ENCODE measurements around the gene ALPP. TPM values are rescaled to one million over a fixed set of nuclear protein-coding genes. Genes with fewer than 3 reads are reported as not detected.
A peak's percentile ranks its signal among the peaks of the same experiment; 100 is the strongest.
"Not testable (repeated sequence)": the region's sequence is repeated elsewhere in the genome, so short reads cannot be mapped to it uniquely, and the experiment has no call there.

Gene ALPP
- total RNA-seq, 1 donor from 2014 or later: not detected

DNA sequence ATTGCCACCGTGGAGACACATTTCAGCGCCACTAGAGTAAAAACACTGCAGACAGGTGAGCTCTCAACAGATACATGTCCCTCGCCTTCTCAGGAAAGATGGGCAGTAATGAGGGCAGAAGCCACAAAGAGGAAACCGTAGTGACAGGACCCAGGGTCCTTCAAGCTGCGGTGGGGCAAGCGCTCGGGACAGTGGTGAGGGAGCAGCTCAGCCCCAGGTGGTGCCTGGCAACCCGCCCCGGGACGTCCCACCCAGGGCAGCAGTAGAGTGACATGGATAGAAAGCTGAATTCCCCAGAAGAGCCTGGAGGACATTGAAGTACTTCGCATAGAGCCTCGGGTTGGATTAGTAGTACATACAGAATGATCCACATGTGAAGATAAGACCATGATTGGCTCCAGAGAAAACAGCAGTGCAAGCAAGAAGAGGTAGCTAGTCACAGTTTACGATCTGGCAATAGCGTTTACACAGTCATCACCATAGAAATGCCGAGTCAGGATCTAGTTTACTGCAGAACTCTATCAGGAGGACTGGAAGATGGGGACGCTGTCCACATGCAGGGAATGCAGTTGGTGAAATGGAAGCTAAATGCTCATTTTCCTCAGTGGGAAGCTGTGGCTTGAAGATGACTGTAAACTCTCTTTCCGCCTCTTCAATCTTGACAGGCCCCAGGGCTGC lies 37.4 kb upstream of the ALPP start:
- no peak for DNase-seq (ENCODE audit: low spot score)

DNA sequence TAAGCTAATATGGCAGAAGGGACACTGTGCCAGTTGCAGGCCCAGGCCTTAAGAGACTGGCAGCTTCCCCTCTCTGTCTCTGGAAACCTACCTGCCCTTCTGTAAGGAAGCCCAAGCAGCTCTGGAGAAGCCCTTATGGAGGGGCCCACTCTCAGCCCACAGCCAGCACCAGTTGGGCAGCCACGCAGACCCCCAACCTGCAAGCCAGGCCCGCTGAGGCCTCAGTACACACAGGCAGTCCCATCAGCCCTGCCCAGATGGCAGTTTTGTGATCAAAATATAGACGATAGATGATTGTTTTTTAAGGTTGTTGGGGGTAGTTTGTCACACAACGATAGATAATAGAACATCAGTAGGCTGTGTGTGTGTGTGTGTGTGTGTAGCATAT lies 36.8 kb upstream of the ALPP start:
- DNase-seq (ENCODE audit: low spot score): no peak

DNA sequence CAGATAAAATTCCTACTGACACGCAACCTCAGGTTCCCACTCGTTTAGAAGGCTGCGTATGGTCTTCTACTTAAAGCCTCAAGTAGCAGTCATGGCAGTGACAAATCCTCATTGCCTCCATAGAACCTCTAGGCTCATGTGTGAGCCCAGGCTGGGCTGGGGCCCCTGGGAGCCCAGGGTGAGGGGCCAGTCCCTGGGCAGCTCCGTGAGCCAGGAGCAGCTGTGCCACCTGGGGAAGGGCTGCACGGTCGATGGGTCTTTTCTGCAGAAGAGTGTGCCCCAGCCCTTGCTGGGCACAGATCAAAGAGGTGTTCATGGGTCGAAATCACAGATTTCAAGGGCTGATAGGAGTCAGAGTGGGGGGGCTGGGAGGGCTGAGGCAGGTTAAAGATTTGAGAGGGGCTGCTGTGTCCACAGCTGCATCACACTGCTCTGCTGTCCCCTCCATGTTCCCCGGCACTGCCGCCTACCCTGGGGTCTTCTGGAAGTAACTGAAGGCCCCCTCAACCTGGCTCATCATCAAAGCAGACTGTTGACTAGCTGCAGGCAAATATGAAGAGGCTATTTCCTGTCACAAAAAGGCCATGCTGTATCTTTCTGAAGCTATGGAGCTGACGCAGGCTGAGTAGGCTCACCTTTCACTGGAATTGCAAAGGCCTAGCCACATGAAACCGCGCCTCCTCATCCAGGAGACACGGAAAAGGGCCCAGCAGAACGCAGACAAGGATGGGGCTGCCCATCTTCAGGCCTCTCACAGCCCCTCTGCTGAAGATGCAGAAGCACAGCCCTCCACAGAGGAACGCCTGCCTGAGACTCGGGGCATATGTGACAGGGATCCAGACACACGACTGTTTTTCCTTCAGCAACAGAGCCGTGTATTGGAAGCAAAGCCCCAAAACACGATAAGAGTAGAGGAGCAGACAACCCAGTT lies 35.7 kb upstream of the ALPP start:
- DNase-seq (ENCODE audit: low spot score): no peak

DNA sequence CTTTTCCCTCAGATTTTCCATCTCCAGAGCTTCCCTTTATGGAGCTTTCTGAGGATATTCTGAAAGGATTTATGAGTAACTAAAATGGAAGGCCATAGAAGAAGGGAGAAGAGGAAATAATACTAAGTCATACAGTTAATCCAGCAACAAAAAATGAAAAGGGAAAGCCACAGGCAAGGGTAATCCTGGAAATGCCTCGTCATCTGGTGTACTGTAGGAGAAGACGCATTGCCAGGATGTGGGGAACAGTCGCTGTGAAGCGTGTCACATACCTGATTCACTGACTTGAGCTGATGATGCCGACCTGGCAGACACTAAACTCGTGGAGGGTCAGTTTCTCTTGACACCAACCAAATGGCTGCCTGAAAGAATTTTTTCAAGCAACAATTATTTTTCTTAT lies 34.7 kb upstream of the ALPP start:
- no peak for DNase-seq (ENCODE audit: low spot score)

DNA sequence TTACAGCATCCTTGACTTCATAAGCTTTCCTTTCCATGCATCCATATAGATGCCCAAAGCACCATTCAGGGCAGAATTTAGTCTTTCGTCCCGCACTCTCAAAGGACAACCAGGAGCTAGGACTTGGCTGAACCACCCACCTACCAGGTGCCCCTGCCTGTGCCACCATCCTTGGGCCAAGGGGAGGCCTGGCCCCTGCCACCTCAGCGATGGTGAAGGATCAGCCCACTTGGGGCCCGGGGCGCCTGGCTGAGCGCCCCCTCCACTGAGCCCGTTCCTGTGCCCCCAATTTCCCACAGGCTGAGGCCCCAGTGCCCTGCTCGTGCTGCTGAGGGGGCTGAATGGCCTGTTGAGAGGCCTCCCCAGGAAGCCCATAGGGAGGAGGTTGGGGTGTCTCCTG lies 33.3 kb upstream of the ALPP start:
- DNase-seq (ENCODE audit: low spot score): no peak

DNA sequence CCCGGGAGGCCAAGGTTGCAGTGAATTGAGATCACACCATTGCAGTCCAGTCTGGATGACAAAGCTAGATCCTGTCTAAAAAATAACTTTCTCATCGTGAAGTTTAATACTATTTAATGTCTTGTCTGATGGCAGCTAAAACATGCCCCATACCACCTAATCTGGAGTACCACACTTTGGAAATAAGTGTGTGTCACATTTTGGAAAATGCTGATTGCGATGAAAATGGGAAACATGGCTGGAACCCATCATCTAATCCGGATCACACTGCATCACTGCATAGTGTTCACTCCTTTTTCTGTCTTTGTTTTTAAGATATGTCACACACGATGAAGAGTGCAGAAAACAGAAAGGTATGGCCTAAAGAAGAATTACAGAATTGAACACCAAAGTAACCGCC lies 31.2 kb upstream of the ALPP start:
- no peak for DNase-seq (ENCODE audit: low spot score)

DNA sequence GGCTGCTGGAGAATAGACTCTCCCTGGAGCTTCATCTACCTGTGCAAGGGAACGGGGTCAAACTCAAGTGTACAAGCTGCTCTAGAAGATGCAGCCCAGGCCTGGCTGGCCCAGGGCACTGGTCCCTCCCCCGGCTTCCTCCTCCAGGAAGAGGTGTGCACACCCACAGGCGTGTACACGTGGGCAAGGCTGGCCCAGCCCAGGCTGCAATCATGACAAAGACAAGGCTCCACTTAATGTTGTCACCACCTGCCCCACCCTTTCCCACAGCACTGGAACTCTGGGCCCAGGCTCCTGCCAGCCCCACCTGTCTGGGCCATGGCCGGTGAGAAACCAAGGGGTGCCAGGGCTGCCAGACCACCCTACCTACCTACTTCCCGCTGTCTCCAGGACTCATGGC lies 29.6 kb upstream of the ALPP start:
- peak; percentile 37 for DNase-seq (ENCODE audit: low spot score)

DNA sequence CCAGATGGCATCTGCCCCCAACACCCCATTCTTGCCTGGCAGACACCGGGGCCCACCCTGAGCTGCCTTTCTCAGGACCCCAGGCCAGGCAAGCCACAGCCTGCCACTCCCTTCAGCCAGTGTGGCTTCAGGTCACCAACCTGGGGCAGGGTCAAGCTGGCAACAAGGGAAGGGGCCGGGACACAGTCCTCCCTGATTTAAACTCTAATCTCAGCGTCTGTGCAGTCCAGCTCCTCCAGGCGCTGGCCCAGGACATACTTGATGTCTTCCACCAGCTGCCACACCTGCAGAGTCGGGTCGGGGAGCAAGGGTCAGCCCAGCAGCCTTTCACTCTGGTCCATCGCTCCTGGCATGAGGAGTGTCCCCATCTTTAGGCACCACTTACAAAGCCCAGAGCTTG lies 29.0 kb upstream of the ALPP start:
- no peak for DNase-seq (ENCODE audit: low spot score)

DNA sequence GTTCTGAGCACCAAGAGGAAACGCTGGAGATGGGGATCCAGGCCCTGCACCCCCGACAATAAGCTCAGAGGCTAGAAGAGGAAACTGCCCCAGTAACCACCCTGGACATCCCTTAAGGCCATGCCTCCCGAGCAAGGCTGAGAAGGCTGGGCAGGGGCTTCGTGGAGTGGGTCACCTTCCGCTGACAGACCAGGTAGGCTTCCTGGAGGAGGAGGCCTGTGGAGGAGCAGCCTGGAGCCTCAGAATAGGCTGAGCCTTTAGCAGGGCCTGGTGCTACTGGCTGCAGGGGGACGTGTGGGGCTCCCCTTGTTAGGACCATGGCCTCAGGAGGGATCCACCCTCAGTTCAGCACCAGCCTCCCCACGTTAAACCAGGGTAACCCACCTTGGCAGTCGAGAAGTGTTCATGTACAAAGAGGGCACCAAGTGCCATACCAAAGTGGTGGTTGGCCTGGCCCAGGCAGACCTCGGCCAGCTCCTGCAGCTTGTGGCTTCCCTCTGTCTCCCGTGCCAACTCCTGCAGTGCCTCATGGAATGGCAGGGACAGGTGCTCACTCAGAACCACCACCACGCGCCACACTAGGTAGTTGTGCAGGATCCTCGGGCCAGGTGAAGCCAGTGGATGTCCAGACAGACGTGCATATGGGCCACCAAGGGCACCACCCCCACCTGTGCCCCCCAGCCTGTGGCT lies 28.5 kb upstream of the ALPP start:
- DNase-seq (ENCODE audit: low spot score): no peak

DNA sequence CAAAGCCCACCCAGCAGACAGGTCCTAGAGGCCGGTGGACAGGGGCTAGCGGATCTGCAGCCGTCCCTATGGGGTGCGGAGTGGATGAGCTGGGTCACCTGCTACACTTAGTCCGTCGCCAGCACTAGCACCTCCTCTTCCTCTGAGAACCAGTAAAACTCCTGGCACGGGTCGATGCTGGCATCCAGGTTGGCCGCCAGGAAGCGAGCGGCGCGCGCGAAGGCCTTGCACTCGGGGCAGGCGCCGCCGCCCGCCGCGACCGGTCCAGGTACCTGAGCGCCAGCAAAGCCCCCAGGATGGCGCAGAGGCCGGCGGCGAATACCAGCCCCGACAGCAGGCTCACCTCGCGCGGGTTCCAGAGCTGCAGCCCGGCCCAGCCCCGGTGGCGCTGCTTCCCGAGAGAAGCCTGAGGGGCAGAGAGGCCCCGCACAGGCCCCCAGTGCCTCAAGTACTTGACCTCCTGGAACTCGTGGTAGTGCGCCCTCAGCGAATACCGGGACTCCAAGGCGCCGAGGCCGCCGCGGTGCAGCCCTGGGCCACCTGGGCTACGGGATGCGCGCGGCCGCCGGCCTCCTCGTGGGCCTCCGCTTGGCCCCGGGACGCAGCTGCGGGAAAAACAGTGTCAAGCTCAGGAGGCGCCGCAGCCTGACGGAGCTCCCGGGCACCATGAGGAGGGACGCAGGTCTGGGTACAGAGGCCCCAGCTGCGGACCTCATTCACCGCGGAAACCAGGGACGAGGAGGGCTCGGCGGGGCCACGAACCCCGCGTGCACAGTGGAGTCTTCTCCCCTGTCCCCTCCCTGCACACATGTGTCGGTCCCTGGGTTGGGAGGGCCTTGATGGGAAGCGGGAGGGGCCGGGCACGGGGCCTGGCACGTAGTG lies 27.5 kb upstream of the ALPP start:
- DNase-seq (ENCODE audit: low spot score): peak; percentile 61

DNA sequence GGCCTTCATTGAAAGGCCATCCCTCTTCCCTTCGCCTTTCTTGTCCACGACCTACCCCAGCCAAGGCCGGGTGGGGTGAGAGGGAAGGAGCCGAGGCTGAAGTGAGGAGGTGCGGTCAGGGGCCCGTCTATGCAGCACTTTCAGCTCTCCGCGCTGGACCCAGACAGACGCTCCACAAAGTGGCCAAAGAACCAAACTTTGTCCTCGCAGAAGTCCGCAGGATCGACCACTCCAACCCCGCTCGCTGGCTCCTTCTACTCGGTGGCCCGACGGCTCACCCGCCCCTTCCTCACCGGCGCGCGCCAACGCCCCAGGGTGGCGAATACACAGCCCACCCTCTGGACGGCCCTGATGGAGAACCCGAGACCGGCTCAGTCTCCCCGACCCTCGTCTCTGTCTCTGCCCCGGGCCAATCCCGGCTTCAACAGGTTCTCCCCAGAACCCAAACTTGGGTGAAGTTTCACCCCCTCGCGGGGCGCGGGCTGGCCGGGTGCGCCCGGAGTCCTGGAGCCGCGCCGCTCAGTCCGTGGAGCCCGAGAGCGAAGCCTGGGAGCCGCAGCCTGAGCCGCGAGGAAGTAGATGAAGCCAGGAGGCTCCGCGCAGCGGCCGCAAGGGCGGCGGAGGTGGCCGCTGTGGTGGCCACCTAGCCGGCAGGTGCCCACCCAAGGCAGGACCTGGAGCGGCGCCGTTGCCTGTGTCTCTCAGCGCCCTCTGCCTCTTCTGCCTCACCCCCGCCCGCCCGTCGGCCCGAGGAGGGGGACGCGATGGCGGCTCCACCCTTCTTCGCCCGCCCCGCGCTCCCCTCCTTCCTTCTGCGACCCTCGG lies 26.7 kb upstream of the ALPP start:
- no peak for DNase-seq (ENCODE audit: low spot score)

DNA sequence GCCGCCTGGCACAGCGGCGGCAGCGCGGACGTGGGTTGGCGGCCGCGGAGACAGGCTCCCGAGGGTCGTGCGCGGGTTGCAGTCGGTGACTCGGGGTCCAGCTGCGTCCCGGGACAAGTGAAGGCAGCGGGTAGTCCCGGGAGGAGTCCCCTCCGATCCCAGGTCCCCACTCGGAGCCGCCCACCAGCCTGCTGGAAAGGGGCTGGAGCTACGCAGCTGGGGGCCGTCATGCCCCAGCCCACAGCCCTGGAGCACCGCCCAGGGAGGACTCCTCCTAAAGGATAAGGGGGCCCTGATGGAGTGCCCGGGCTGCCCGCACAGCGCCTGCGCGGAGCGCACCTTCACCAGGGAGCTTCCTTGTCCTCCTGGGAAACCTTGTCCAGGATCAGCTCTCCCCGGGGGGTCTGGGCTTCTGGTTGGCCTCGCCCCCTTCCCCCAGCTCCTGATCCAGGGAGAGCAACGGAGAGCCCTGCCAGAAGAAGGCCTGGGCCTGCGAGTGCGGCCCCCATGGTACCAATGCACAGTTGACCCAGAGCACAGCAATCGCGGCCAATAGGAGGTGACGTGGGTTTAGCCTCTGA lies 25.9 kb upstream of the ALPP start:
- DNase-seq (ENCODE audit: low spot score): no peak

DNA sequence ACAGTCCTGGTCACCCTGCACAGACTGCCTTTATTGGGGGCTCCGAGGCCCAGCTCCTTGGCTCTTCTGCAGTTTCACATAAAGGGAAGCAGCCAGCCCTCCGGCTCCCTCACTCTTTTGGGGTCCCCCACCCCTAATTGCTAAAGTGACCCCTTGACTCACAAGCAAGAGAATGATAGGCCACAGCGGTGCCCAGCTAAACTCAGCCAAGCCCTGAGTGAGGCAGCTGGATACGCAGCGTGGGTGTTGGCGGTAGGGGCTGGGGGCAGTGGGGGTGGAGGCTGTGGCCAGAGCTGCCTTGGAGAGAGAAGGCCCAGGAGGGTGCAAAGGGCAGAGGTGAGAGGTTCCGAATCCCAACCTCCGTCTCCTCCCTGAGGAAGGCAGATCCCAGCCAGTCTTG lies 25.5 kb upstream of the ALPP start:
- DNase-seq (ENCODE audit: low spot score): no peak

DNA sequence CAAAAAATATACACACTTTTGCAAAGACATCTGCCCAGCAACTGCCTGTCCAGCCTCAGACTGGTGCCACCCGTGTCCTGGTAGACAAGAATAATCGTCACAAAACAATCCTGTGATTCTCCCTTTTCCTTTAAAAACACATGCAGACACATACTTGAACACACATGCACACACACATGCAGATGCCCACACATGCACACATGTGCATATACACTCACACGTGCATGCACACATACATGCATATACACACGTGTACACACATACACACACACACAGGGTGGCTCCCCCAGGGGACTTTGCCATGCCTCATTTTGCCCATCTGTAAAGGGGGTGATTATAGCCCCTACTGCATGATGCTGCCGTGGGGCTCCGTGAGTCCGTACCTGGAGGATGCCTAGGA lies 24.9 kb upstream of the ALPP start:
- no peak for DNase-seq (ENCODE audit: low spot score)

DNA sequence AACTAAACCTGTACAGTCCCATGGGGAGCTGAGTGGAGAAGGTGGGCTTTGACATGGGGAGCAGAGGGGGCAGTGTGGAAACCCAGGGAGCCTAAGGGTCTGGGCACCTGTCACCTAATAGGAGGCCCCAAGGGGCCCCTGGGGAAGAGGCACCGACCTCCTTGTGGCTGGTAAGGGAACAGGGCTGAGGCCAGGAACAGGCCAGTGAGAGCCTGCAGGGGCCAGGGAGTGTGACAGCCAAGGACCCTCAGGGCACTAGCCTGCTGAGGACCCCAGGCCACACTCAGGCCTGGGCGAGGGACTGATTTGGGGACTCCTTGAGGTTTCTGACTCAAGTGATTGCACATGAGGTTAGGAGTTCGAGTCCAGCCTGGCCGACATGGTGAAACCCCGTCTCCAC lies 24.5 kb upstream of the ALPP start:
- DNase-seq (ENCODE audit: low spot score): no peak

DNA sequence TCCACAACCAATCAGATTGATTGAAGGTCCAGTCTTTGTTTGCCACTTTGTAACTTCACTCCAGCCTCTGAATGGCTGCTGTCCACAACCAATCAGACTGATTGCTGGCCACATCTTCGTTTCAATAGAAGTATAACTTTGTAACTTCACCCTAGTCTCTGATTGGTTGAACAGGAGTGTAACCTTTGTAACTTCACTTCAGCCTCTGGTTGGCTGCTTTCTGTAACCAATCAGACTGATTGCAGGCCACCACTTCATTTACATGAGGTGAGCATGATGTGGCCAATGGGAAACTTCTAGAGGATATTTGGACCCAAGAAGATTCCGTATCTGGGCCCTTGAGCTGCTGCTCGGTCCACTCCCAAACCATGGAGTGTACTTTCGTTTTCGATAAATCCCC lies 16.9 kb upstream of the ALPP start:
- no peak for DNase-seq (ENCODE audit: low spot score)

DNA sequence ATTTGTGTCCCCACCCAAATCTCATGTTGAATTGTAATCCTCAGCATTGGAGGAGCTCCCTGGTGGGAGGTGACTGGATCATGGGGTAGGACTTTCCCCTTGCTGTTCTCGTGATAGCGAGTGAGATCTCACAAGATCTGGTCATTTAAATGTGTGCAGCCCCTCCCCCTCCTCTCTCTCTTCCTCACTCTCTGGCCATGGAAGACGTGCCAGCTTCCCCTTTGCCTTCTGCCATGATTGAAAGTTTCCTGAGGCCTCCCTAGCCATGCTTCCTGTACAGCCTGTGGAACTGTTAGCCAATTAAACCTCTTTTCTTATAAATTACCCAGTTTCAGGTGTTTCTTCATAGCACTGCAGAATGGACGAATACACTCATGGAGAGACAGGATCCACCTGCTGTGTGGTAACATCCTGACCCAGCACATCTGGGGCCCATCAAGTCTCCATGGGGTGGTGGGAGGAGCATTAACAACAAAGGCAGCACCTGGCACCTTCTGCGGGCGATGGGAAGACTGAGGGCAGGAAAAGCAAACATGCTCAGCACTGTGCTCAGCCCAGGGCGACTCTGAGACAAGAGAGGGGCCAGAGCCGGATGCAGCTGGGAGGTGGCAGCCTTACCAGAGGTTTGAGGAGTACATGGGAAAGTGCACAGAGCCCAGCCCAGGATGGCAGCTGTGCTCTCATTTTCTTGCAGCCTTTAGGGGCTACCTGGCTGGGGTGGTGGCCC lies 16.2 kb upstream of the ALPP start:
- no peak for DNase-seq (ENCODE audit: low spot score)

DNA sequence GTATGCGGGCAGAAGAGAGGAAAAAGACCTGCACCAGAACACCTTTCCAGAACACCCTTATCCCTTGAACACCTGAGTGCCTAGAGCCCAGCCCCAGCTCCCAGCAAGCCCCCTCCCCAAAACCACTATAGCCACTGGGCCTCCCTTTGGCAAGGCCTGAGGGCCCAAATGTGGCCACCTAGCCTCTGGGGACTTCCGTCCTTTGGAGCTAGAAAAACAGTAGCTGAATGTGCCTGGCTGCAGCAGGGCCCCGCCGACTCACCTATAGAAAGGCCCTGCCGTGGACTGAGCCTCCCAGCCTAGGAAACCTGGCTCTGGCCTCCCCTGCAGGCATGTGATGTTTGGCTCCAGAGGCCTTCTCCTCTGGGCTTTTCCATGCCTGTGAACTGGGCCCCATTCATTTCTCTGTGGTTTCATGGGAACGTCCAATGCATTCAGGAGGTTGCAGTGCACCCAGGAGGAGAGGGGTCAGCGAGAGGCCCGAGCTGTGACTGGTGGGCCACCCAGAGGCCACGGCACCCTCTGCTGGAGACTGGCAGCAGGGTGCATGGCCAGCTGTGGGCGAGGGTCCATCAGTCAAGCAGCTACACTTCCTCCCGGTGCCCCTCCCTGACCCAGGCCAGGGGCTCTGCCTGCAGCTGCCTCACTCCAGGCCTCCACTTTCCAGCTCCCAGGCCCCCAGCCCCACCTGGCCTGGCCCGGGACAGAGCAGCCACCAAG lies 15.3 kb upstream of the ALPP start:
- not testable (repeated sequence) for DNase-seq (ENCODE audit: low spot score)

All from mucosa of gallbladder (tissue), 1 donor.